ENCODE measurements around the gene GABBR2. TPM values are rescaled to one million over a fixed set of nuclear protein-coding genes. Genes with fewer than 3 reads are reported as not detected.
"Not testable (repeated sequence)": the region's sequence is repeated elsewhere in the genome, so short reads cannot be mapped to it uniquely, and the experiment has no call there.

The GABBR2 gene
- total RNA-seq, 1 donor from 2014 or later = 116 TPM

- H3K4me3 Mint-ChIP-seq (ENCODE audit: unreplicated experiment) = no peak overlapping the region
- peaks cover 5% of the 10 kb centered on the region for H3K36me3 Mint-ChIP-seq (ENCODE audit: unreplicated experiment)
Measured at GRCh38 chr9:98657897-98658296, 50.8 kb downstream of the GABBR2 start.

GRCh38 chr9:98656511-98656910, 52.2 kb downstream of the GABBR2 start:
- Mint-ChIP-seq H3K4me3 (ENCODE audit: unreplicated experiment) (no peak overlapping the region), H3K4me1 (ENCODE audit: low read depth, unreplicated experiment) (peaks cover 12% of the 10 kb centered on the region), H3K36me3 (ENCODE audit: unreplicated experiment) (peaks cover 5% of the 10 kb centered on the region), H3K9me3 (ENCODE audit: unreplicated experiment) (no peaks in the 10 kb centered on the region), H3K27ac (ENCODE audit: unreplicated experiment) (no peak overlapping the region), H3K27me3 (ENCODE audit: unreplicated experiment) (no peaks in the 10 kb centered on the region)
- DNase-seq = no peak
- no peak for TF ChIP-seq CTCF (IDR thresholded peaks at IDR 0.05; ENCODE audit: partially characterized antibody, unreplicated experiment)

More at GRCh38 chr9:98657897-98658296, 50.8 kb downstream of the GABBR2 start:
- Mint-ChIP-seq H3K9me3 (ENCODE audit: unreplicated experiment) (no peaks in the 10 kb centered on the region), H3K4me1 (ENCODE audit: low read depth, unreplicated experiment) (peaks cover 21% of the 10 kb centered on the region), H3K27me3 (ENCODE audit: unreplicated experiment) (no peaks in the 10 kb centered on the region), H3K27ac (ENCODE audit: unreplicated experiment) (no peak overlapping the region)
- DNase-seq = no peak
- no peak for TF ChIP-seq CTCF (IDR thresholded peaks at IDR 0.05; ENCODE audit: partially characterized antibody, unreplicated experiment)

- DNase-seq; H3K36me3 Mint-ChIP-seq (ENCODE audit: unreplicated experiment); H3K4me3 Mint-ChIP-seq (ENCODE audit: unreplicated experiment): not testable (repeated sequence)
Measured at GRCh38 chr9:98655428-98655827, 53.3 kb downstream of the GABBR2 start.

GRCh38 chr9:98654247-98654646, 54.5 kb downstream of the GABBR2 start:
- peaks cover 15% of the 10 kb centered on the region for H3K4me1 Mint-ChIP-seq (ENCODE audit: low read depth, unreplicated experiment)
- H3K4me3 Mint-ChIP-seq (ENCODE audit: unreplicated experiment) = no peak overlapping the region

More at GRCh38 chr9:98655428-98655827, 53.3 kb downstream of the GABBR2 start:
- not testable (repeated sequence) for H3K27me3 Mint-ChIP-seq (ENCODE audit: unreplicated experiment); H3K9me3 Mint-ChIP-seq (ENCODE audit: unreplicated experiment); H3K27ac Mint-ChIP-seq (ENCODE audit: unreplicated experiment)
- peaks cover 12% of the 10 kb centered on the region for H3K4me1 Mint-ChIP-seq (ENCODE audit: low read depth, unreplicated experiment)

GRCh38 chr9:98652741-98653140, 56.0 kb downstream of the GABBR2 start:
- no peak for TF ChIP-seq CTCF (IDR thresholded peaks at IDR 0.05; ENCODE audit: partially characterized antibody, unreplicated experiment)
- Mint-ChIP-seq H3K27me3 (ENCODE audit: unreplicated experiment) (no peaks in the 10 kb centered on the region), H3K4me3 (ENCODE audit: unreplicated experiment) (no peak overlapping the region), H3K27ac (ENCODE audit: unreplicated experiment) (no peak overlapping the region), H3K36me3 (ENCODE audit: unreplicated experiment) (peaks cover 5% of the 10 kb centered on the region), H3K9me3 (ENCODE audit: unreplicated experiment) (no peaks in the 10 kb centered on the region), H3K4me1 (ENCODE audit: low read depth, unreplicated experiment) (peaks cover 15% of the 10 kb centered on the region)
- no peak for DNase-seq

More at GRCh38 chr9:98654247-98654646, 54.5 kb downstream of the GABBR2 start:
- TF ChIP-seq CTCF (IDR thresholded peaks at IDR 0.05; ENCODE audit: partially characterized antibody, unreplicated experiment) = no peak
- no peaks in the 10 kb centered on the region for H3K9me3 Mint-ChIP-seq (ENCODE audit: unreplicated experiment)
- DNase-seq = no peak
- peaks cover 5% of the 10 kb centered on the region for H3K36me3 Mint-ChIP-seq (ENCODE audit: unreplicated experiment)
- no peak overlapping the region for H3K27ac Mint-ChIP-seq (ENCODE audit: unreplicated experiment)
- no peaks in the 10 kb centered on the region for H3K27me3 Mint-ChIP-seq (ENCODE audit: unreplicated experiment)
